Adrenal gland (tissue), 12 donors: ENCODE measurements around the gene MOGAT1. TPM values are rescaled to one million over a fixed set of nuclear protein-coding genes. Genes with fewer than 3 reads are reported as not detected.

Experiments used
- DNase-seq, 7 donors: peaks; one replicate each; pipeline ENCODE4 v3.0.0-alpha.2; 2019 to 2020
- H3K27ac ChIP-seq, 5 donors: fragments of 200-600 bp; sonication (generic) in 4 of 5; 1 replicate in 3 of 5; 2 replicates in 2 of 5; pipeline versions ENCODE4 v1.5.1 to v1.8.0; 2016 to 2020; ENCODE audit warnings: mild to moderate bottlenecking in 1 of 5
- H3K27me3 ChIP-seq: fragments of 200-600 bp; 2 replicates; pipeline ENCODE4 v1.8.0; 2021
- H3K36me3 ChIP-seq, 2 donors: fragments of 200-600 bp; replicated peaks in 1 of 2; 1 replicate in 1 of 2; 2 replicates in 1 of 2; pipeline versions ENCODE4 v1.5.1 to v1.8.0; 2018 to 2022
- H3K4me1 ChIP-seq, 2 donors: fragments of 200-600 bp; replicated peaks in 1 of 2; 1 replicate in 1 of 2; 2 replicates in 1 of 2; pipeline versions ENCODE4 v1.5.1 to v1.8.0; 2018 to 2021
- H3K4me3 ChIP-seq, 4 donors: fragments of 200-600 bp; sonication (generic) in 3 of 4; one replicate each; pipeline ENCODE4 v1.5.1; 2016 to 2018
- H3K9me3 ChIP-seq, 3 donors: fragments of 200-600 bp; sonication (generic) in 1 of 3; replicated peaks in 1 of 3; 1 replicate in 2 of 3; 2 replicates in 1 of 3; pipeline versions ENCODE4 v1.5.1 to v1.8.0; 2016 to 2021
- CTCF ChIP-seq, 6 experiments: fragments of 450-650 bp in 4 of 6; fragments of 200-600 bp in 2 of 6; sonication (generic) in 1 of 6; IDR thresholded peaks; 1 replicate in 5 of 6; 2 replicates in 1 of 6; pipeline versions ENCODE4 v1.5.1 to v1.8.0; 2016 to 2021; ENCODE audit warnings: antibody characterized with exemption in 6 of 6, mild to moderate bottlenecking in 2 of 6, moderate library complexity in 1 of 6
- POLR2A ChIP-seq, 2 donors: fragments of 450-650 bp; IDR thresholded peaks; one replicate each; pipeline ENCODE4 v1.6.1; 2017; ENCODE audit warnings: antibody characterized with exemption in 2 of 2, mild to moderate bottlenecking in 2 of 2, moderate library complexity in 1 of 2
- WGBS, 4 donors: extraction: QIAGEN DNeasy Blood & Tissue Kit in 2 of 4; methylation state at CpG; one replicate each; pipeline versions ENCODE4 v1.1.5 to v1.1.7; 2013 to 2017; 5-methylcytosine and 5-hydroxymethylcytosine counted together
- intact Hi-C, 2 donors: fragments of 100-400 bp; cut with DNase I; formaldehyde crosslinking; loops; one replicate each; pipeline versions ENCODE4 v1.14.1 to v1.15.0; 2022 to 2023
- polyA plus RNA-seq, 3 donors: library from polyadenylated mRNA; stranded (reverse); fragments of 200-250 nt in 2 of 3; fragments of 350-450 nt in 1 of 3; fragmentation: Illumina TruSeq in 1 of 3; extraction: RNeasy Lipid Tissue Mini Kit (QIAGEN cat#74804) in 1 of 3; gene quantifications; one replicate each; pipeline ENCODE4 v1.2.3, GENCODE V29; 2013 to 2014
- total RNA-seq, 9 donors: library from RNA; depleted of rRNA in 4 of 9; stranded (reverse); fragments of >200 nt in 4 of 9; fragments of 120-200 nt in 1 of 9; fragmentation: NEBNext Ultra II Directional in 1 of 9; extraction: Animal tissue kit (Norgen Biotek cat#: 25700) in 1 of 9; gene quantifications; one replicate each; pipeline versions ENCODE4 v1.1.0 to v1.2.4, GENCODE V29; 2013 to 2023
- donor health status: healthy with polysubstance abuse.
- donor health status: Bipolar disorder and iron deficiency.
- donor health status: DM: yes; HTN: yes; CAD: no.
- donor health status: DM: no; HTN: no; CAD: no.
- donor health status: DM: no; HTN: no; CAD: no.
- donor health status: DM: yes; HTN: yes; CAD: no.

Gene MOGAT1
- total and polyA plus RNA-seq, 12 donors = 0.20 TPM; not detected in 11

DNA sequence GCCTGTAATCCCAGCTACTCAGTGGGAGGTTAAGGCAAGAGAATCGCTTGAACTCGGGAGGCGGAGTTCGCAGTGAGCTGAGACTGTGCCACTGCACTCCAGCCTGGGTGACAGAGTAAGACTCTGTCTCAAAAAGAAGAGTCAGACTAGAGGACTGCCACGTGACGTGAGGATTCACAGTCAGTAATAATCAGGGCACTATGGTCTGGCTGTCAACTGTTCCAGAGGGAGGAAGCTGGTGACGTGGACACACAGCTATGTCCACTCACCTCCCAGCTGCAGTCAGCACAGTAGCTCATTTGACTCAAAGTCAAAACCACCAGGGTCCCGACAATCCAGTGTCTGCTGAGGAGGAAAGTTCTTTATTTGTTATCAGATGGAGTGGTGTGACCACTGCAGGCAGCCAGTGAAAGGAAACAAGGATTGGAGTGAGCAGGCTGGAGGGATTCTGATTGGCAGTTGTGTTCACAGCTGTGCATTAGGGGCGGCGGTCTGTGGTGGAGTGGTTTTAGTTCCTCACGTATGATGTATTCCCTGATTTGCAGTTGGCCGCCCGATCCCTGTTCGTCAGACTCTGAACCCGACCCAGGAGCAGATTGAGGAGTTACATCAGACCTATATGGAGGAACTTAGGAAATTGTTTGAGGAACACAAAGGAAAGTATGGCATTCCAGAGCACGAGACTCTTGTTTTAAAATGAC is 37.9 kb downstream of the MOGAT1 start:
- intact Hi-C loops = loop anchor here (5.0 to 10.0 kb wide), 2 partner anchors 195 to 198 kb away; no protein-coding TSS in a partner anchor
- 37 to 47% (median 41%) methylated on average over 16 of the region's 16 CpGs for WGBS, 4 donors
- DNase-seq = peak; percentile 37 to 88 (median 66)
- Histone ChIP-seq H3K4me3 (no peak overlapping the region), H3K27me3 (no peaks in the 10 kb centered on the region), H3K27ac (peak overlapping the region in 3 of 5 donors; percentile 35 to 59 (median 43)), H3K36me3 (no peaks in the 10 kb centered on the region), H3K9me3 (no peaks in the 10 kb centered on the region), H3K4me1 (peaks cover 0 to 14% of the 10 kb centered on the region in 2 donors)
- no peak for TF ChIP-seq POLR2A (IDR thresholded peaks at IDR 0.05)
- TF ChIP-seq CTCF (IDR thresholded peaks at IDR 0.05) = no peak

DNA sequence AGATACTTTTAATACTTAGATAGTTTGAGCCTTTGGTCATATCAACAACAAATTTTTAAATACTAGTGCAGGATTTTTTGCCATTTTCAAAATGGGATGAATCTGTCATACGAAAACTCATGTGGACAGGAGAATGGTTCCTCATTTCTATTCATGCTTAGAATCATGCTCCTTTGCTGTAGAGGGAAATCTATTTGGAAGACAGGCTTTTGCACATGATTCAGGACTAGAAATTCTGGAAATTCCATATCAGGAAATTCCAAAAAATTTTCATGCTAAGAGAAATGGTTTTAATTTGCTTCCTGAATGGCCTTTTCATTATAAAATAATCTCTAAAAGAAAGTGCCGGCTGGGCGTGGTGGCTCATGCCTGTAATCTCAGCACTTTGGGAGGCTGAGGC is 39.3 kb downstream of the MOGAT1 start:
- TF ChIP-seq CTCF (IDR thresholded peaks at IDR 0.05) (no peak), POLR2A (IDR thresholded peaks at IDR 0.05) (no peak)
- intact Hi-C loops = no loop called here
- no peaks in the 10 kb centered on the region for H3K9me3 ChIP-seq
- no peak overlapping the region for H3K4me3 ChIP-seq
- H3K27ac ChIP-seq = no peak overlapping the region
- 83 to 86% (median 84%) methylated on average over 3 of the region's 3 CpGs for WGBS, 4 donors
- H3K4me1 ChIP-seq = peaks cover 0 to 14% of the 10 kb centered on the region in 2 donors
- no peaks in the 10 kb centered on the region for H3K27me3 ChIP-seq
- DNase-seq = no peak
- no peaks in the 10 kb centered on the region for H3K36me3 ChIP-seq

DNA sequence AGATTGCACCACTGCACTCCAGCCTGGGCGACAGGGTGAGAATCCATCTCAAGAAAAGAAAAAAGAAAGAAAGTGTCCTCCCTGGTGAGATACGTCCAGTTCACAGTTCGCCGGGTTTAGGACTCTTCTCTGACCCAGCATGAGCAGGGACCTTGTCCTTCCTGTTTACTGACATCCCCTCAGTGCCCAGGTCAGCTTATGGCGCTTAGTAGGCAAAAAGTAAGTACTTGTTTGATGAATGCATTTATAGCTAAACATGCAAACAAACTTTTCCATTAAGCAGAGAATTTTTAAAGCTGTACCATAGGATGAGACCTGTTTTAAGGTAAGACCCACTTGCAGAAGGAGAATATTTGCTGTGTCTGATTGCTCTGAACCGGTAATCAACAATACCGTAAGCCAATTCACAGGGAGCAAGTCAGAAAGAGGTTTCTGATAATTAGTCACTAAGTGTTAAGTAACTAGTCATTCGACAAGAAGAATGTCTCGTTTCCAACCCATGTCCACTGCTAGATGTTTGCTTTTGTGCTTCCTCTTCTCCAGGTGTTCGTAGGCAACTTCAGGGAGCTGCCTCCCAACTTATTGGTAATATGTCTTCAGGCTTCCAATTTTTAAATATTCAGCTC is 40.0 kb downstream of the MOGAT1 start:
- H3K4me1 ChIP-seq = peaks cover 0 to 14% of the 10 kb centered on the region in 2 donors
- no peaks in the 10 kb centered on the region for H3K36me3 ChIP-seq
- H3K27me3 ChIP-seq = no peaks in the 10 kb centered on the region
- H3K27ac ChIP-seq = no peak overlapping the region
- no peak overlapping the region for H3K4me3 ChIP-seq
- DNase-seq = no peak
- no peak for TF ChIP-seq POLR2A (IDR thresholded peaks at IDR 0.05)
- TF ChIP-seq CTCF (IDR thresholded peaks at IDR 0.05) = no peak
- no peaks in the 10 kb centered on the region for H3K9me3 ChIP-seq
- 72 to 88% (median 82%) methylated on average over 10 of the region's 10 CpGs for WGBS, 4 donors
- intact Hi-C loops = no loop called here

DNA sequence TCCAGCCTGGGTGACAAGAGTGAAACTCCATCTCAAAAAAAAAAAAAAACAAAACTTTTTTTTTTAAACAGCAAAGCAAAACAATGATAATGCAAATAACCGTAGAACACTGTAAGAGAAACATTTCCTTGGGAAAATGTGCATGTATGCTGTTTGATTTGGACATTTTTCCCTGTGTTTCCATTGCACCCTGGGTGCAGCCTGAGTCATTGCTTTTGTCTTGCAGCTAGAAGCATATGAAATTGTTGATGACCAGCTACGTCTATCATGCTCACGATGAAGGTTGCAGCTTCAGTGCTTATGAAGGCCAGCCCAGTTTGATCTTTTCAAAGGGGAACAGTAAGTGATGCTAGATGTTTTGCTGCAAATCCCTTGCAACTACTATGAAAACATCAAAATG is 41.5 kb downstream of the MOGAT1 start:
- no peaks in the 10 kb centered on the region for H3K9me3 ChIP-seq
- intact Hi-C loops = no loop called here
- no peak overlapping the region for H3K27ac ChIP-seq

More for the DNA sequence above, 41.5 kb downstream of the MOGAT1 start:
- WGBS, 4 donors = 57 to 69% (median 65%) methylated on average over 3 of the region's 3 CpGs
- H3K4me3 ChIP-seq = no peak overlapping the region
- no peaks in the 10 kb centered on the region for H3K27me3 ChIP-seq
- TF ChIP-seq CTCF (IDR thresholded peaks at IDR 0.05) = no peak
- TF ChIP-seq POLR2A (IDR thresholded peaks at IDR 0.05) = no peak
- no peak for DNase-seq
- no peaks in the 10 kb centered on the region for H3K36me3 ChIP-seq
- H3K4me1 ChIP-seq = peaks cover 0 to 14% of the 10 kb centered on the region in 2 donors
